Putamen (tissue), 1 donor: ENCODE measurements around the gene ABITRAM.
"Not testable (repeated sequence)": the region's sequence is repeated elsewhere in the genome, so short reads cannot be mapped to it uniquely, and the experiment has no call there.

ENCODE experiments used
- DNase-seq: peaks from one replicate; pipeline ENCODE4 v3.0.0-alpha.2; 2016; ENCODE audit warnings: low spot score

ABITRAM gene

DNA sequence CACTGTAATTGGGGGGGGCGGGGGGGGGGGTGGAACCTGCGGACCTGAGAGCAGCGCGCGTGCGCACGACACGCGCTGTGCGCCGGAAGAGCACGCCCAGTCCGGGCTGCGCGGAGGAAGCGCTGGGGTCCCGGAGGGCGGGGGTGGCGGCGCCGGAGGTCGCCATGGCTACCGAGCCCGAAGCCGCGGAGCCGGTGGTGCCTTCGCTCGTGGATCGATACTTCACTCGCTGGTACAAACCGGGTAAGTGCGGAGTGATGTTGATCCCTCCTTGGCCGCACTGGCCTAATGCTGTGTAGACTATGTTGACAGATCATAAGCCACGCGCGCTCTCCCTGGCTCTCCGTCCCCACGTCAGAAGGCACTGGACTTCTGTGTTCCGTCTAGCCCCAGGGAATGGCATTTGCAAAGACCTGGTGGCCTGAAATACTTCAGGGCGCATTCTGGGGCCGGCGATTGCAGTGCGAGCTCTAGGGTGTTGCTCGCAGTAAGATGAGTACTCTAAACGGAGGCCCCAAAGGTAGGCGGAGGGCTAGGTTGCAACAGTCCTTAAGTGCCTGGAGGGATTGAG is at the start of gene ABITRAM:
TSS of gene ABITRAM (plus strand) at position 78 of the 571 bp plus-strand sequence. CDS start at position 165, 87 bp downstream.
- peak; percentile 90 for DNase-seq

- no peak for DNase-seq
Observed at GRCh38 chr9:108884701-108885100, 49.5 kb upstream of the ABITRAM start.

- no peak for DNase-seq
Observed at GRCh38 chr9:108885643-108886348, 48.4 kb upstream of the ABITRAM start.

DNA sequence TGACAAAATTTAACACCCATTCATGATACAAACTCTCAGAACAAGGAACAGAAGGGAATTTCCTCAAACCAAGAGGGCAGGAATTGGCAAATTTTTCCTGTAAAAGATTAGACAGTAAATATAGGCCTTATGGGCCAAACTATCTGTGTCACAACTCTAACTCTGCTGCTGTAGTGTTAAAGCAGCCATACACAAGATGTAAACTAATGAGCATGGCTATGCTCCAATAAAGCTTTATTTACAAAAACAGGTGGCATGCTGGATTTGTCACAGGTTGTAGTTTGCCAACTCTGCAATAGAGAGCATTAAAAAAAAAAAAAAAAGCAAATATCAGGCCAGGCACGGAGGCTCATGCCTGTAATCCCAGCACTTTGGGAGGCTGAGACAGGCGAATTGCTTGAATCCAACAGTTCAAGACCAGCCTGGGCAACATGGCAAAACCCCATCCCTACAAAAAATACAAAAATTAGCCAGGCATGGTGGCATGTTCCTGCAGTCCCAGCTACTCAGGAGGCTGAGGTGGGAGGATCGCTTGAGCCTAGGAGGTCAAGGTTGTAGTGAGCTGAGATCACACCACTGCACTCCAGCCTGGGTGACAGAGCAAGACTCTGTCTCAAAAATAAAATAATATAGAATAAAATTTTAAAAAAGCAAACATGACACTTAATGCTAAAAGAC is 47.5 kb upstream of the ABITRAM start:
- DNase-seq: not testable (repeated sequence)

GRCh38 chr9:108889649-108890067 is 44.5 kb upstream of the ABITRAM start:
- DNase-seq: peak; percentile 5

DNA sequence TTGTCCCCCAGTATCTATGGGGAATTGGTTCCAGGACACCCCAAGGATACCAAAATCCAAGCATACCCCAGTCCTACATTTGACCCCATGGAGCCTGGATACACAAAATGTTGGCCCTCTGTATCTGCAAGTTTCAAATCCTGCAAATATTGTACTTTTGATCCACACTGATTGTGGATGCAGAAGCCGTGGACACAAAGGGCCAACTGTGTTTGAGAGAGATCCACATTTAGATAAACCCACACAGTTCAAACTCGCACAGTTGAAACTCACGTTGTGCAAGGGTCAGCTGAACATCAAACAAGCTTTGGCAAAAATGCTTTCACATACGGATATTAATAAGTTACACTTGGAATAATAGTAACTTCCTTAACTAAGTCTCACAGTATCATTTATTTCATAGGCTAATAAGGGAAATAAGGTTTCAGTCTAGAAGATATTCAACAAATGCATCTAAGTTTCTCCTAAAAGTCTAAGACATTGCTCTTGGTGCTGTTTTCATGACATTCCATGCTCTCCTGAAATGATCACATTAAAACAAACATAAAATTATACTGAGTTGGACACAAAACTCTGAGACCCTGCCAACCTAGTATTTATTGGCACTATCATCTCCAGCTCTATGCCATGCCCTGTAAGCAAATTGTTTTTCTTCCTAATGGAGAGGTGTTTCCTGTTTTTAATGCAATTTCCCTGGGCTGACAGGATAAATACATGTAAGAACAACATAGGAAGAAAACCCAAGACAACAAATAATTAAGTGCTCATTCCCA is 39.8 kb upstream of the ABITRAM start:
- DNase-seq: no peak

DNA sequence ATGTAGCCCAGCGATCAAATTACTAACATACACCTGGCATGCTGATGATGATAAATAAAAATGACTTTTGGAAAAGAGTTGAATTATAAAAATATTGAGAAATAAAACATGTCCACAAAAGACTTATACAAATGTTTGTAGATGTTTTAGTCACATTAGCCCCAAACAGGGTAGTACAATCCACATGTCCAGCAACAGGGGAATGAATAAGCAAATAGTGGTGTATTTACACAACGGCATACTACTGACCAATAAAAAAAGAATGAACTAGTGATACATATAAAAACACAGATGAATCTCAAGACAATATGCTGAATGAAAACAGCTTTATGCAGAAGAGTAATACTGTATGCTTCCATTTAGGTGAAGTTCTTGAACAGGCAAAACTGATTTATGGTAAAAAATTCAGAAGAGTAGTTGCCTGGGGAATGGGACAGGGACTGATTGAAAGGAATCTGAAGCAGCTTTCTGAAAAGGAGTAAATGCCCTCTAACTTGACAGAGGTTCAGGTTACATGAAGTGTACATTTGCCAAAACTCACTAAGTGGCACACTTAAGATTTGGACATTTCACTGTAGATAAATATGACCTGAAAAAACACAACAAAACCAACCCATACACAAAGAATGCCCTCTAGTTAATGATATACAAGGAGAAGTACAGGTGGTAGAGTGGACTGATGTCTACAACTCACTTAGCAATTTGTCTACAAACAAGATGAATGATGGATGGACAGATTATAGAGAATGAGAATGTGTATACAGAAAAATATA is 36.7 kb upstream of the ABITRAM start:
- no peak for DNase-seq

DNA sequence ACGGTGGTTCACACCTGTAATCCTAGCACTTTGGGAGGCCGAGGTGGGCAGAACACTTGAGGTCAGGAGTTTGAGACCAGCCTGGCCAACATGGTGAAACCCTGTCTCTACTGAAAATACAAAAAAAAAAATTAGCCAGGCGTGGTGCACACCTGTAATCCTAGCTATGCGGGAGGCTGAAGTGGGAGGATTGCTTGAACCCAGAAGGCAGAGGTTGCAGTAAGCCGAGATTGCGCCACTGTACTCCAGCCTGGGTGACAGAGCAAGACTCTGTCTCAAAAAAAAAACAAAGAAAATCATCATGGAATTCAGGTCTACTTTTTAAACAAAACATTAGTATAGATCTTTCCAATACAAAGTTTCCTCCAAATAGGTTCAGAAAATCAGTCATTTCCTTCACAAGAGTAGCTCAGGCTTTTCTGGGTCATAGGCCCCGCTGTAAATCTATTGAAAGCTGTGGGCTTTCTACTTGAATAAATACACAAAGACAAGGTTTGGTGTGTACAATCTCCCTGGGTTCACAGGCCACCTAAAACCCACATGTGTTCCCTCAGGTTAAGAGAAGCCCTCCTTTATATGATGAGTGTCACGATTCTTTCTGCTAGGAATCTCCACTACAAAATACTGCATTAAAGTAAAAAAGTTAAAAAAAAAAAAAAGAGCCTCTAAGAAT is 35.0 kb upstream of the ABITRAM start:
- not testable (repeated sequence) for DNase-seq

DNA sequence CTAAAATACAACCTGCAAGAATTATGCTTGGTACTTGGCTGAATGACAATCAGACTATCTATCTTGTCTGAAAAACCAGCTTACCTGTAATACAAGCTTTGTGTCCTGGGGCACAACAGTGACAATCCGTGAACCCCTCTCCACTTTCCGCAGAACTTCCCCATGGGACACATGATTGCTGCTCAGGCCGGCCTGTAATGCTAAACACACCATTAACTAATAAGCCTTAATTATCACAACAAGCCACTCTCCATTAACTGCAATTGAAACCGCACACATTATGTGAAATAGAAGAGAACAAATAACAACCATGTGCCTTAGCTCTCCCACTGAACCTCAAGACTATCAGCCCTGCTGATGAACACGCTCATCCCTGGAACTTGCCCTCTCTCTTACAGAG is 34.0 kb upstream of the ABITRAM start:
- no peak for DNase-seq

- no peak for DNase-seq
Observed at GRCh38 chr9:108903420-108904103, 30.6 kb upstream of the ABITRAM start.

GRCh38 chr9:108904161-108904560 is 30.0 kb upstream of the ABITRAM start:
- DNase-seq: no peak

- no peak for DNase-seq
Observed at GRCh38 chr9:108905494-108905893, 28.7 kb upstream of the ABITRAM start.

DNA sequence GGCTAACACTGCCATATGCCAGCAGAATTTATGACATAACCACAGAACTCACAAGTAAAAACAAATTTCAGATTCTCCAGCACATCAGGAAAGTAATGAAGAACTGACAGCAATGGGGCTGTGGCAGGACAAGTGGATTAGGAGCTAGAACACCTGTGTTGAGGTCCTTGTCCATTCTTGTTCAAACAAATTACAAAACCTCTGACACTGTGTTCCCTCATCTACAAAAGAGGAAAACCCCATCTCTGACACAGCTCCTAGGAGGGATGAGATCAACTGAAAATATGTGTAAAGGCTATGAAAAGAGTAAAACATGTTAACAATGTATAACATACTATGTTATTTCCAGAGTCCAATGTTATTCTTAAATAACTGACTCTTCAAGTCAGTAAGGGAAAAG is 23.8 kb upstream of the ABITRAM start:
- DNase-seq: no peak

DNA sequence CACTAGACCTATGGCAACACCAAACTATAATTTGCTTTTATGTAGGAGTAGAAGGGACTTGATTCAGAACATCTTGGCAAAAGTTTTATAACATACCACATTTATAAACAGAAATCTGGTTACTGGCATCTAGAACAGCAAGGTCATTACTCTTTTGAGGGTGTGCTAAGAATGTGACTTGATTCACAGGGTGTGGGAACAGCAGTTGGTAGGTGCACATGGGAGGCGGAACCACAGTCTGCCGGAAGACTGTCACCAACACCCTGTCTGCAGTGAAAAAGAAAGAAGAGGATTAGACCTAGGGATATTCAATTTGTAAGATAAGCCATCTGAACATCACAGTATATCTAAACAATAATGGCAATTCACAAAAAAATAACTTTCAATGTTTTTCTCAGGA is 23.3 kb upstream of the ABITRAM start:
- DNase-seq: no peak

- no peak for DNase-seq
Observed at GRCh38 chr9:108911820-108912219, 22.4 kb upstream of the ABITRAM start.

GRCh38 chr9:108913391-108913790 is 20.8 kb upstream of the ABITRAM start:
- no peak for DNase-seq

- no peak for DNase-seq
Observed at GRCh38 chr9:108919517-108919916, 14.7 kb upstream of the ABITRAM start.

DNA sequence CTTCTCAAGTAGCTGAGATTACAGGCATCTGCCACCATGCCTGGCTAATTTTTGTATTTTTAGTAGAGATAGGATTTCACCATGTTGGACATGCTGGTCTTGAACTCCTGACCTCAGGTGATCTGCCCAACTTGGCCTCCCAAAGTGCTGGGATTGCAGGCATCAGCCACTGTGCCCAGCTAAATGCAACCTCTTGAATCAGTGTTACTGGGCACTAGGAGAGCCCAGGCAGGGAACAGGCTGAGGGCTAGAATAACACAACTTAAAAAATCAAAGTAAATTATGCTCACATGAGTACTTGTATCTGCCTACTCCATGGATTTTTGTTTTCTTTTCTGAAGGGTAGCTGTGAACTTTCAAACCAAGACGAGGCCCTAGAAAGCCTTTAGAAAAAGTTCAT is 13.8 kb upstream of the ABITRAM start:
- not testable (repeated sequence) for DNase-seq

DNA sequence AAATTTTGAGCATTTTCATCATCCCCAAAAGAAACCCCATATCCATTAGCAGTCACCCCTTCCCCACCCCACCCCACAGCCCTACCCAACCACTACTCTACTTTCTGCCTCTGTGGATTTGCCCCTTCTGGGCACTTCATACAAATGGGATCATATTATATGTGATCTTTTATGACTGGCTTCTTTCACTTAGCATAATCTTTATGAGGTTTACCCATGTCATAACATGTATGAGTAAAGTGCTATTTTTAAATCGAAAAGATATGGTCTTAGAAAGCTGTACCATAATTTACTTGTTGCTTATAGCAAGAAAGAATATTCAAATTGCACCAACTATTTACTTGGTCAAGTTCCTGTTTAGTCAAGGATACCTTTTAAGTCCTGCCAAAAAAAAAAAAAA is 13.0 kb upstream of the ABITRAM start:
- no peak for DNase-seq

- no peak for DNase-seq
Observed at GRCh38 chr9:108924466-108924865, 9.7 kb upstream of the ABITRAM start.

GRCh38 chr9:108928386-108928785 is 5.8 kb upstream of the ABITRAM start:
- DNase-seq: no peak
